WTC11 (cell line): ENCODE results near the gene TREML2. TPM values are rescaled to one million over a fixed set of nuclear protein-coding genes. Genes with fewer than 3 reads are reported as not detected.

Experiments
- ATAC-seq: fragments of 200-7000 bp; cut with Tn5 transposase; 2 replicates; pipeline ENCODE4 v1.10.0; 2021; ENCODE audit warnings: mild to moderate bottlenecking, moderate library complexity
- CTCF ChIA-PET: fragments of 300-600 bp; sonication (Branson Sonifier 250); formaldehyde crosslinking; loops from one replicate; lab custom pipeline; 2021; ENCODE audit warnings: antibody characterized with exemption; lab: Charles Lee
- POLR2A ChIA-PET: fragments of 350-600 bp; sonication (Branson Sonifier 250); formaldehyde crosslinking; loops from one replicate; lab custom pipeline; 2021; ENCODE audit warnings: antibody characterized with exemption; lab: Charles Lee
- DNase-seq: peaks from one replicate; pipeline ENCODE4 v3.0.0; 2021; ENCODE audit warnings: low spot score
- H3K27ac Mint-ChIP-seq: 2 replicates; pipeline ENCODE4 v1.8.0; 2021; ENCODE audit warnings: mixed read lengths
- H3K27me3 Mint-ChIP-seq: 2 replicates; pipeline ENCODE4 v1.8.0; 2021; ENCODE audit warnings: low read depth, mild to moderate bottlenecking, moderate library complexity, mixed read lengths
- H3K36me3 Mint-ChIP-seq: 2 replicates; pipeline ENCODE4 v1.8.0; 2021; ENCODE audit warnings: mixed read lengths
- H3K4me1 Mint-ChIP-seq: 2 replicates; pipeline ENCODE4 v1.8.0; 2022; ENCODE audit warnings: mixed read lengths
- H3K4me3 Mint-ChIP-seq: 2 replicates; pipeline ENCODE4 v1.8.0; 2021; ENCODE audit warnings: mild to moderate bottlenecking, moderate library complexity, mixed read lengths
- H3K9me3 Mint-ChIP-seq: 2 replicates; pipeline ENCODE4 v1.8.0; 2021; ENCODE audit warnings: mixed read lengths
- CDX4 ChIP-seq: fragments of 250-450 bp; sonication (Bioruptor Pico); IDR thresholded peaks from 2 replicates; pipeline ENCODE4 v1.9.0; 2021; ENCODE audit warnings: moderate library complexity, mild to moderate bottlenecking, inconsistent platforms, borderline replicate concordance
- CREB1 ChIP-seq: sonication (generic); formaldehyde crosslinking; IDR thresholded peaks from 2 replicates; pipeline ENCODE4 v1.8.0; 2023; ENCODE audit warnings: mild to moderate bottlenecking, missing genetic modification reagents
- E2F4 ChIP-seq: sonication (generic); formaldehyde crosslinking; IDR thresholded peaks from 2 replicates; pipeline ENCODE4 v1.8.1; 2022; ENCODE audit warnings: low read depth, mild to moderate bottlenecking, moderate library complexity, missing genetic modification reagents, borderline replicate concordance
- E2F5 ChIP-seq: sonication (generic); formaldehyde crosslinking; IDR thresholded peaks from 2 replicates; pipeline ENCODE4 v1.8.1; 2022; ENCODE audit warnings: mild to moderate bottlenecking, moderate library complexity, missing genetic modification reagents
- ELF4 ChIP-seq: sonication (generic); formaldehyde crosslinking; IDR thresholded peaks from 2 replicates; pipeline ENCODE4 v1.8.1; 2022; ENCODE audit warnings: low read depth, mild to moderate bottlenecking, moderate library complexity, missing genetic modification reagents
- EMX1 ChIP-seq: fragments of 250-450 bp; sonication (Bioruptor Pico); IDR thresholded peaks from 2 replicates; pipeline ENCODE4 v1.8.0; 2021; ENCODE audit warnings: mild to moderate bottlenecking
- ERG ChIP-seq: fragments of 250-450 bp; sonication (Bioruptor Pico); IDR thresholded peaks from 2 replicates; pipeline ENCODE4 v1.8.0; 2021; ENCODE audit warnings: mild to moderate bottlenecking
- FOXK1 ChIP-seq: sonication (generic); formaldehyde crosslinking; IDR thresholded peaks from 2 replicates; pipeline ENCODE4 v1.8.0; 2022; ENCODE audit warnings: mild to moderate bottlenecking, moderate library complexity, missing genetic modification reagents
- FOXP1 ChIP-seq: sonication (generic); formaldehyde crosslinking; IDR thresholded peaks from 2 replicates; pipeline ENCODE4 v1.8.0; 2022; ENCODE audit warnings: missing genetic modification reagents, mild to moderate bottlenecking, moderate library complexity, borderline replicate concordance
- GABPB1 ChIP-seq: sonication (generic); formaldehyde crosslinking; IDR thresholded peaks from 2 replicates; pipeline ENCODE4 v1.8.1; 2023; ENCODE audit warnings: mild to moderate bottlenecking, missing genetic modification reagents
- GTF2I ChIP-seq: fragments of 250-450 bp; sonication (Bioruptor Pico); conservative IDR thresholded peaks from 2 replicates; pipeline ENCODE4 v1.4.0; 2021; ENCODE audit warnings: mild to moderate bottlenecking
- HMGXB4 ChIP-seq: sonication (generic); formaldehyde crosslinking; IDR thresholded peaks from 2 replicates; pipeline ENCODE4 v1.8.1; 2023; ENCODE audit warnings: mild to moderate bottlenecking, moderate library complexity, missing genetic modification reagents
- IRF1 ChIP-seq: sonication (generic); formaldehyde crosslinking; IDR thresholded peaks from 2 replicates; pipeline ENCODE4 v1.8.0; 2023; ENCODE audit warnings: missing genetic modification reagents
- JAZF1 ChIP-seq: fragments of 250-450 bp; sonication (Bioruptor Pico); IDR thresholded peaks from 2 replicates; pipeline ENCODE4 v1.9.0; 2021; ENCODE audit warnings: moderate library complexity, mild to moderate bottlenecking, inconsistent platforms
- KAT7 ChIP-seq: sonication (generic); formaldehyde crosslinking; IDR thresholded peaks from 2 replicates; pipeline ENCODE4 v1.8.1; 2023; ENCODE audit warnings: missing genetic modification reagents, mild to moderate bottlenecking, borderline replicate concordance
- MXD4 ChIP-seq: fragments of 250-450 bp; sonication (Bioruptor Pico); IDR thresholded peaks from 2 replicates; pipeline ENCODE4 v1.8.0; 2021; ENCODE audit warnings: mild to moderate bottlenecking, moderate library complexity, borderline replicate concordance
- NFE2L1 ChIP-seq: sonication (generic); formaldehyde crosslinking; IDR thresholded peaks from 2 replicates; pipeline ENCODE4 v1.8.1; 2023; ENCODE audit warnings: missing genetic modification reagents
- NFYB ChIP-seq: sonication (generic); formaldehyde crosslinking; conservative IDR thresholded peaks from 2 replicates; pipeline ENCODE4 v1.8.0; 2022; ENCODE audit warnings: low read depth, missing genetic modification reagents
- NR1H2 ChIP-seq: sonication (generic); formaldehyde crosslinking; IDR thresholded peaks from 2 replicates; pipeline ENCODE4 v1.9.0; 2021; ENCODE audit warnings: mild to moderate bottlenecking, moderate library complexity, missing genetic modification reagents
- NR2C2 ChIP-seq: sonication (generic); formaldehyde crosslinking; IDR thresholded peaks from 2 replicates; pipeline ENCODE4 v1.8.0; 2022; ENCODE audit warnings: mild to moderate bottlenecking, missing genetic modification reagents
- NR3C1 ChIP-seq: sonication (generic); formaldehyde crosslinking; conservative IDR thresholded peaks from 2 replicates; pipeline ENCODE4 v1.8.1; 2023; ENCODE audit warnings: low read depth, mild to moderate bottlenecking, missing genetic modification reagents
- OVOL2 ChIP-seq: fragments of 250-450 bp; sonication (Bioruptor Pico); IDR thresholded peaks from 2 replicates; pipeline ENCODE4 v1.9.0; 2021; ENCODE audit warnings: mild to moderate bottlenecking, borderline replicate concordance
- SMAD4 ChIP-seq: sonication (generic); formaldehyde crosslinking; IDR thresholded peaks from 2 replicates; pipeline ENCODE4 v1.8.0; 2022; ENCODE audit warnings: mild to moderate bottlenecking, missing genetic modification reagents
- SP1 ChIP-seq: sonication (generic); formaldehyde crosslinking; conservative IDR thresholded peaks from 2 replicates; pipeline ENCODE4 v1.8.1; 2022; ENCODE audit warnings: missing genetic modification reagents
- TEAD4 ChIP-seq: sonication (generic); formaldehyde crosslinking; IDR thresholded peaks from 2 replicates; pipeline ENCODE4 v1.8.0; 2022; ENCODE audit warnings: mild to moderate bottlenecking, missing genetic modification reagents
- USF1 ChIP-seq: sonication (generic); formaldehyde crosslinking; IDR thresholded peaks from 2 replicates; pipeline ENCODE4 v1.8.0; 2022; ENCODE audit warnings: mild to moderate bottlenecking, missing genetic modification reagents
- ZBTB21 ChIP-seq: sonication (generic); formaldehyde crosslinking; IDR thresholded peaks from 2 replicates; pipeline ENCODE4 v1.8.1; 2023; ENCODE audit warnings: mild to moderate bottlenecking, missing genetic modification reagents, borderline replicate concordance
- ZNF138 ChIP-seq: sonication (generic); formaldehyde crosslinking; conservative IDR thresholded peaks from 2 replicates; pipeline ENCODE4 v1.8.1; 2022; ENCODE audit warnings: mild to moderate bottlenecking, moderate library complexity, missing genetic modification reagents
- ZNF416 ChIP-seq: fragments of 250-450 bp; sonication (Bioruptor Pico); IDR thresholded peaks from 2 replicates; pipeline ENCODE4 v1.9.0; 2021; ENCODE audit warnings: mild to moderate bottlenecking, inconsistent platforms
- total RNA-seq: library from RNA; stranded (reverse); gene quantifications from 3 replicates; pipeline ENCODE4 v1.2.3, GENCODE V29; 2021

Gene TREML2
- total RNA-seq, 1 experiment from 2014 or later: 0.15 TPM

GRCh38 chr6:41226752-41227151 is 25.8 kb upstream of the TREML2 start:
- no peak for DNase-seq
- Mint-ChIP-seq H3K36me3 (no peaks in the 10 kb centered on the region), H3K27ac (no peak overlapping the region), H3K4me1 (peaks cover 4% of the 10 kb centered on the region; the same call in 1 of the 2 replicates), H3K9me3 (0 out of 2 replicates have a peak, but pooled peaks cover 4% of the 10 kb centered on the region), H3K4me3 (no peak overlapping the region), H3K27me3 (peaks cover 22% of the 10 kb centered on the region)
- ChIA-PET POLR2A (no interaction called here), CTCF (no interaction called here)
- no peak for ATAC-seq
- no peak for TF ChIP-seq MXD4
- no peak for TF ChIP-seq HMGXB4
- no peak for TF ChIP-seq ZNF138 (CRISPR knock-in tag)
- no peak for TF ChIP-seq ZNF416 (CRISPR knock-in tag)
- TF ChIP-seq TEAD4 (CRISPR knock-in tag): no peak
- TF ChIP-seq CREB1 (CRISPR knock-in tag): no peak
- TF ChIP-seq GTF2I: no peak
- TF ChIP-seq E2F4 (CRISPR knock-in tag): no peak
- no peak for TF ChIP-seq FOXK1 (CRISPR knock-in tag)
- TF ChIP-seq USF1: no peak
- no peak for TF ChIP-seq E2F5 (CRISPR knock-in tag)
- TF ChIP-seq FOXP1 (CRISPR knock-in tag): no peak
- TF ChIP-seq IRF1: no peak
- TF ChIP-seq GABPB1 (CRISPR knock-in tag): no peak
- no peak for TF ChIP-seq SMAD4 (CRISPR knock-in tag)
- TF ChIP-seq NR2C2 (CRISPR knock-in tag): no peak

GRCh38 chr6:41224800-41225199 is 23.9 kb upstream of the TREML2 start:
- Mint-ChIP-seq H3K4me1 (peaks cover 4% of the 10 kb centered on the region; the same call in 1 of the 2 replicates), H3K9me3 (peaks cover 13% of the 10 kb centered on the region)
- CTCF ChIA-PET: interaction anchor here (1.3 kb wide), 1 partner anchor 54 kb away, joined by 6 read pairs; no protein-coding TSS in a partner anchor
- TF ChIP-seq EMX1 (CRISPR knock-in tag) (no peak), CDX4 (CRISPR knock-in tag) (no peak), SP1 (CRISPR knock-in tag) (no peak), ERG (CRISPR knock-in tag) (no peak), NFE2L1 (CRISPR knock-in tag) (no peak), OVOL2 (CRISPR knock-in tag) (no peak), JAZF1 (CRISPR knock-in tag) (no peak), NR3C1 (no peak), ZBTB21 (no peak), KAT7 (CRISPR knock-in tag) (no peak), IRF1 (no peak), NR1H2 (CRISPR knock-in tag) (no peak), E2F4 (CRISPR knock-in tag) (no peak), ELF4 (CRISPR knock-in tag) (no peak), NFYB (CRISPR knock-in tag) (no peak)

More at GRCh38 chr6:41224800-41225199, 23.9 kb upstream of the TREML2 start:
- Mint-ChIP-seq H3K36me3 (no peaks in the 10 kb centered on the region), H3K27me3 (peaks cover 18% of the 10 kb centered on the region), H3K4me3 (no peak overlapping the region), H3K27ac (no peak overlapping the region)
- DNase-seq (no peak), ATAC-seq (no peak)
- POLR2A ChIA-PET: no interaction called here
